ENCODE data around the gene CCL25. TPM values are rescaled to one million over a fixed set of nuclear protein-coding genes. Genes with fewer than 3 reads are reported as not detected.

CCL25 gene
- total and polyA plus RNA-seq, 2 of the 4 experiments (the other 2 are of a cell fraction), result not detected

DNA sequence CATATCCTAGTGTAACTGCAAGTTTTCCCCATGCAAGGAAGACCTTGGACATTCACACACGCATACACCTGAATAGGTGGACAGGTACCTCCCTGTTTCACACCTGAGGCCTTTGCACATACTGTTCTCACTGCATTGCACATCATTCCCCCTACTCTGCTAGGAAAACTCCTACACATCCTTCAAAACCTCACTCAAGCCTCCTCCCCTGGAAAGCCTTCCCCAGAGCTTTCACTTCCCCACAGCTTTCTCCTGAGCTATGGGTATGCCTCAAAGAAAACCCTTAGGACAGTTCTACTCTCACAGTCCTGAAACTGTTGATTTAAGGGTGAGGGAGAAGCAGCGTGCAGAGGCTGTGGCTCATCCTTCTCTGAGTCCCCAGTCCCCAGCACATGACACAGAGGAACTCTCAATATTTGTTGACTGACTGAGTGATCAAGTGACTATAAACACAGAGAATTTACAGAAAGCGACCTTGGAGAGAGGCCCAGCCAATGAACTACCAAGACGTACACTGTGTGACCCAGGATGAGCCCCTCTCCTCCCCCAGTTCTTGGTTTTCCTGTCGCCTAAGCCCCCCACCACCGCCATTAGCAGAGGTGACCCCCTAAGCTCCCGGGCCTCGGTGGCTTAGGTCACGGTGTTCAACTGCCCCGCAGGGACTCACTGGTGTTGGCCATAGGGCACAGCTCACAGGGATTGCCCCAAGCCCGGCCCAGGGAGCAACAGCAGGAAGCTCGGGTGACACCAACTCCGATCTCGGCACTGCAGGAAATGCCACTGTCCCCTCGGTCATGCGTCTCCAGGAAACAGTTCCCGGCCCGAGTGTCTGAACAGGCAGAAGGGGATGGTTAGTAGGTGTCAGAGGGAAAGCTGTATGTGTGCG lies 56.2 kb downstream of the CCL25 start:
- no peak overlapping the region for H3K23ac ChIP-seq (ENCODE audit: low read depth, low read length)
- H3K18ac ChIP-seq (ENCODE audit: low read depth, low read length), result no peak overlapping the region
- no peak overlapping the region for H3K56ac ChIP-seq (ENCODE audit: extremely low read depth, insufficient read depth, low read length)
- H3K9me1 ChIP-seq (ENCODE audit: insufficient read depth, low read length), result no peaks in the 10 kb centered on the region
- H3K4me2 ChIP-seq (ENCODE audit: low read depth, low read length), result no peak overlapping the region
- H4K8ac ChIP-seq (ENCODE audit: low read depth in 2 of 2, low read length in 2 of 2), result no peak overlapping the region
- H4K91ac ChIP-seq (ENCODE audit: insufficient read depth, low read depth, low read length), result no peak overlapping the region
- H3K4me1 ChIP-seq (ENCODE audit: control insufficient read depth, insufficient read depth, low read length), result no peaks in the 10 kb centered on the region
- H3K27ac ChIP-seq (ENCODE audit: insufficient read depth, low read length), result no peak overlapping the region
- ChIA-PET CTCF (no interaction called here), POLR2A (ENCODE audit: unreplicated experiment) (no interaction called here)
- H2BK15ac ChIP-seq (ENCODE audit: low read depth, low read length), result no peak overlapping the region
- no peaks in the 10 kb centered on the region for H4K20me1 ChIP-seq (ENCODE audit: insufficient read depth, low read length)
- H3K4me3 ChIP-seq (ENCODE audit: insufficient read depth, low read depth, low read length), result no peak overlapping the region
- dilution Hi-C loops (cut with HindIII; ENCODE audit: low sequenced_read_pairs, unreplicated experiment) (no loop called here), intact Hi-C loops (cut with micrococcal nuclease) (no loop called here), in situ Hi-C loops (cut with MboI; ENCODE audit: low sequenced_read_pairs) (no loop called here)
- no peaks in the 10 kb centered on the region; the same call in 1 of the 2 replicates for H3K27me3 ChIP-seq (ENCODE audit: control insufficient read depth, insufficient read depth, low read length)
- no peaks in the 10 kb centered on the region for H3K79me1 ChIP-seq (ENCODE audit: low read depth in 1 of 2, low read length in 2 of 2)
- H2AK9ac ChIP-seq (replicated peaks; ENCODE audit: low read depth, low read length, poor library complexity), result no peak overlapping the region
- H2BK5ac ChIP-seq (ENCODE audit: low read depth, low read length, poor library complexity, severe bottlenecking), result no peak overlapping the region
- 0 out of 2 replicates have a peak, but pooled peaks cover 3% of the 10 kb centered on the region for H3K9me3 ChIP-seq (ENCODE audit: control insufficient read depth, insufficient read depth, low read length)
- no peak overlapping the region for H4K5ac ChIP-seq (ENCODE audit: low read depth, low read length)
- no TSS peak for BruUV-seq (replicated peaks)
- DNase-seq (no peak), ATAC-seq (ENCODE audit: low read depth) (no peak)
- no peak overlapping the region for H2AFZ ChIP-seq (replicated peaks; ENCODE audit: low read length, poor library complexity)
- H3K36me3 ChIP-seq (ENCODE audit: control insufficient read depth, insufficient read depth, low read length), result no peaks in the 10 kb centered on the region
- no peak overlapping the region for H3K4ac ChIP-seq (ENCODE audit: low read depth, low read length)
- no peak overlapping the region for H3K14ac ChIP-seq (replicated peaks; ENCODE audit: low read depth, low read length)
- H2BK20ac ChIP-seq (ENCODE audit: low read depth, low read length), result no peak overlapping the region
- 81% methylated on average over 4 of the region's 19 CpGs; no CpG with 5 or more reads in 1 of the 2 experiments for WGBS, 2 experiments (ENCODE audit: extremely low coverage in 2 of 2, insufficient read length in 1 of 2)
- no peak overlapping the region for H3K9ac ChIP-seq (ENCODE audit: low read depth, low read length)
- no peak overlapping the region for H2BK120ac ChIP-seq (ENCODE audit: low read depth, low read length)
- no peak overlapping the region for H2AK5ac ChIP-seq (ENCODE audit: low read depth, low read length)
- TF ChIP-seq, protein P1, sequence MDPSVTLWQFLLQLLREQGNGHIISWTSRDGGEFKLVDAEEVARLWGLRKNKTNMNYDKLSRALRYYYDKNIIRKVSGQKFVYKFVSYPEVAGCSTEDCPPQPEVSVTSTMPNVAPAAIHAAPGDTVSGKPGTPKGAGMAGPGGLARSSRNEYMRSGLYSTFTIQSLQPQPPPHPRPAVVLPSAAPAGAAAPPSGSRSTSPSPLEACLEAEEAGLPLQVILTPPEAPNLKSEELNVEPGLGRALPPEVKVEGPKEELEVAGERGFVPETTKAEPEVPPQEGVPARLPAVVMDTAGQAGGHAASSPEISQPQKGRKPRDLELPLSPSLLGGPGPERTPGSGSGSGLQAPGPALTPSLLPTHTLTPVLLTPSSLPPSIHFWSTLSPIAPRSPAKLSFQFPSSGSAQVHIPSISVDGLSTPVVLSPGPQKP (IDR thresholded peaks at IDR 0.05; ENCODE audit: borderline replicate concordance, low read depth, low read length), result no peak
- TF ChIP-seq RFX5 (IDR thresholded peaks at IDR 0.05; ENCODE audit: low read depth, low read length) (no peak), CEBPB (IDR thresholded peaks at IDR 0.05; ENCODE audit: low read depth, low read length) (no peak), MAFK (IDR thresholded peaks at IDR 0.05; ENCODE audit: low read depth, low read length) (no peak), NFE2L2 (IDR thresholded peaks at IDR 0.05; ENCODE audit: low read depth, low read length) (no peak), POLR2A (IDR thresholded peaks at IDR 0.05; ENCODE audit: low read depth, low read length) (no peak), SMC3 (IDR thresholded peaks at IDR 0.05; ENCODE audit: low read depth, low read length) (no peak), FOS (IDR thresholded peaks at IDR 0.05; ENCODE audit: low read depth, low read length) (no peak), RAD21 (IDR thresholded peaks at IDR 0.05; ENCODE audit: low read length) (no peak), MXI1 (IDR thresholded peaks at IDR 0.05; ENCODE audit: borderline replicate concordance, low read depth, low read length) (no peak), CHD1 (IDR thresholded peaks at IDR 0.05; ENCODE audit: low read depth, low read length) (no peak), BHLHE40 (IDR thresholded peaks at IDR 0.05; ENCODE audit: low read depth, low read length) (no peak), MAZ (IDR thresholded peaks at IDR 0.05; ENCODE audit: borderline replicate concordance, low read depth, low read length) (no peak)
- TF ChIP-seq, protein P2, sequence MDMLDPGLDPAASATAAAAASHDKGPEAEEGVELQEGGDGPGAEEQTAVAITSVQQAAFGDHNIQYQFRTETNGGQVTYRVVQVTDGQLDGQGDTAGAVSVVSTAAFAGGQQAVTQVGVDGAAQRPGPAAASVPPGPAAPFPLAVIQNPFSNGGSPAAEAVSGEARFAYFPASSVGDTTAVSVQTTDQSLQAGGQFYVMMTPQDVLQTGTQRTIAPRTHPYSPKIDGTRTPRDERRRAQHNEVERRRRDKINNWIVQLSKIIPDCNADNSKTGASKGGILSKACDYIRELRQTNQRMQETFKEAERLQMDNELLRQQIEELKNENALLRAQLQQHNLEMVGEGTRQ (IDR thresholded peaks at IDR 0.05; ENCODE audit: low read depth, low read length), result no peak
- TF ChIP-seq, protein P3, sequence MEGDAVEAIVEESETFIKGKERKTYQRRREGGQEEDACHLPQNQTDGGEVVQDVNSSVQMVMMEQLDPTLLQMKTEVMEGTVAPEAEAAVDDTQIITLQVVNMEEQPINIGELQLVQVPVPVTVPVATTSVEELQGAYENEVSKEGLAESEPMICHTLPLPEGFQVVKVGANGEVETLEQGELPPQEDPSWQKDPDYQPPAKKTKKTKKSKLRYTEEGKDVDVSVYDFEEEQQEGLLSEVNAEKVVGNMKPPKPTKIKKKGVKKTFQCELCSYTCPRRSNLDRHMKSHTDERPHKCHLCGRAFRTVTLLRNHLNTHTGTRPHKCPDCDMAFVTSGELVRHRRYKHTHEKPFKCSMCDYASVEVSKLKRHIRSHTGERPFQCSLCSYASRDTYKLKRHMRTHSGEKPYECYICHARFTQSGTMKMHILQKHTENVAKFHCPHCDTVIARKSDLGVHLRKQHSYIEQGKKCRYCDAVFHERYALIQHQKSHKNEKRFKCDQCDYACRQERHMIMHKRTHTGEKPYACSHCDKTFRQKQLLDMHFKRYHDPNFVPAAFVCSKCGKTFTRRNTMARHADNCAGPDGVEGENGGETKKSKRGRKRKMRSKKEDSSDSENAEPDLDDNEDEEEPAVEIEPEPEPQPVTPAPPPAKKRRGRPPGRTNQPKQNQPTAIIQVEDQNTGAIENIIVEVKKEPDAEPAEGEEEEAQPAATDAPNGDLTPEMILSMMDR (conservative IDR thresholded peaks at IDR 0.05; ENCODE audit: low read depth, low read length), result no peak
